ENCODE results near the gene CD274. TPM values are rescaled to one million over a fixed set of nuclear protein-coding genes. Genes with fewer than 3 reads are reported as not detected.
"Not testable (repeated sequence)": the region's sequence is repeated elsewhere in the genome, so short reads cannot be mapped to it uniquely, and the experiment has no call there.

The CD274 gene
- total and polyA plus RNA-seq, 10 of the 15 experiments (the other 5 are each of a cell fraction or from before 2014, with no cell fraction given), result 9.4 to 128 (median 24.6) TPM

- TF ChIP-seq CBX5 (IDR thresholded peaks at IDR 0.05; ENCODE audit: low read depth), result no peak
- TF ChIP-seq PRDM15 (CRISPR knock-in tag; IDR thresholded peaks at IDR 0.05), result no peak
- no peak for TF ChIP-seq HDGF (IDR thresholded peaks at IDR 0.05)
These were observed 6.5 kb upstream of the CD274 start (continued) for GRCh38 chr9:5443850-5444249.

GRCh38 chr9:5445096-5445495 is 5.2 kb upstream of the CD274 start:
- H3K4me2 ChIP-seq (ENCODE audit: control insufficient read depth, insufficient read depth); H3K27ac ChIP-seq (ENCODE audit: control insufficient read depth, insufficient read depth); CTCF ChIA-PET; SMC1A ChIA-PET (ENCODE audit: uncharacterized antibody, unreplicated experiment); ATAC-seq; H4K20me1 ChIP-seq (ENCODE audit: control insufficient read depth, insufficient read depth); RAD21 ChIA-PET (ENCODE audit: unreplicated experiment); H3K36me3 ChIP-seq (ENCODE audit: control insufficient read depth in 2 of 2, insufficient read depth in 2 of 2, low read length in 1 of 2); POLR2A ChIA-PET; BruUV-seq (replicated peaks); DNase-seq (ENCODE audit: low read depth, low spot score); H3K79me2 ChIP-seq (ENCODE audit: control insufficient read depth, insufficient read depth, low read length); H3K27me3 ChIP-seq (replicated peaks in 1 of 2; ENCODE audit: control insufficient read depth in 2 of 2, insufficient read depth in 2 of 2, low read length in 1 of 2); H3K4me3 ChIP-seq; FAIRE-seq; in situ Hi-C loops (cut with MboI); H3K9ac ChIP-seq (ENCODE audit: control insufficient read depth, insufficient read depth, low read length); H2AFZ ChIP-seq (ENCODE audit: control insufficient read depth, low read depth, low read length); H3K9me3 ChIP-seq (replicated peaks; ENCODE audit: control insufficient read depth, insufficient read depth, low read length): not testable (repeated sequence)
- intact Hi-C loops (cut with micrococcal nuclease; ENCODE audit: unreplicated experiment), result loop anchor here (10.0 kb wide), 1 partner anchor 780 kb away; the partner anchor contains the start of genes PLPP6 and SPATA6L
- 95% methylated on average over 4 of the region's 4 CpGs for WGBS (ENCODE audit: insufficient coverage, insufficient replicate concordance, low lambda C conversion rate, missing lambda C conversion rate)
- H3K4me1 ChIP-seq (ENCODE audit: control insufficient read depth, insufficient read depth, low read length), result peaks cover 38% of the 10 kb centered on the region

Measured in GM12878 (cell line).